Measurements from ENCODE around the gene TSPAN16. TPM values are rescaled to one million over a fixed set of nuclear protein-coding genes. Genes with fewer than 3 reads are reported as not detected.

The TSPAN16 gene
- total RNA-seq, 1 experiment from 2014 or later = not detected

DNA sequence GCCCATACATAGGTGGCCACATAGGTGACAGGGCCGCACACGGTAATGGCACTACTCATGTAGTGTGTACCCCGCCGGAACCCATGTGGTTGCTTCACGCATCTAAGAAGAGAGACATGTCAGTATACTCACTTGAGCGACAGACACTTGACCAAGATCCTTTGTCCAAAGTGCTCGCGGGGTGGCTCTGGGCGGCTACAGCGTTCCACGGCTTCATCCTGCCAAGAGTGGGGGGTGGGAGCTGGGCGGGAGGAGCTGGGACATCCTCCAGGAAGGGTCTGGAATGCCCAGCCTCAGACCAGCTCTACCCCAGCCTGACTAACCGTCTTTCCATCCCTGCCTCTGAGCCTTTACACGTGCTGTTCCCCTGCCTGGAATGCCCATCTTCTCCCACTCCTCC, 48.0 kb upstream of the TSPAN16 start:
- Histone ChIP-seq H4K91ac (ENCODE audit: insufficient read length, low read depth, low read length) (no peak overlapping the region), H3K4me2 (ENCODE audit: insufficient read depth, insufficient read length, low read length) (no peak overlapping the region), H3K4me1 (ENCODE audit: insufficient read depth, low read length) (no peaks in the 10 kb centered on the region), H2BK120ac (ENCODE audit: low read depth, low read length, poor library complexity, severe bottlenecking) (no peak overlapping the region), H2BK15ac (ENCODE audit: low read depth, low read length) (no peak overlapping the region), H2AFZ (ENCODE audit: low read length) (no peak overlapping the region), H4K20me1 (ENCODE audit: control insufficient read depth, insufficient read depth, insufficient read length) (peaks cover 2% of the 10 kb centered on the region), H3K23ac (ENCODE audit: insufficient read length, low read depth, low read length) (no peak overlapping the region), H3K4ac (ENCODE audit: low read depth, low read length) (no peak overlapping the region), H3K9ac (ENCODE audit: extremely low read depth, insufficient read length, low read length) (no peak overlapping the region), H4K8ac (replicated peaks; ENCODE audit: insufficient read length, low read depth, low read length) (no peak overlapping the region), H4K5ac (ENCODE audit: insufficient read length, low read depth, low read length) (no peak overlapping the region), H3K56ac (ENCODE audit: insufficient read length, low read depth, low read length) (no peak overlapping the region), H2BK12ac (ENCODE audit: insufficient read length, low read depth, low read length) (no peak overlapping the region), H3K27ac (ENCODE audit: insufficient read length, low read depth, low read length) (no peak overlapping the region), H3K18ac (ENCODE audit: insufficient read length, low read depth, low read length) (no peak overlapping the region), H3K14ac (ENCODE audit: insufficient read depth, low read length) (no peak overlapping the region), H3K9me3 (ENCODE audit: control insufficient read depth, low read depth, low read length) (no peaks in the 10 kb centered on the region), H2BK20ac (ENCODE audit: low read depth, low read length, poor library complexity, severe bottlenecking) (no peak overlapping the region), H3K79me2 (ENCODE audit: insufficient read depth, low read length) (no peaks in the 10 kb centered on the region), H3K79me1 (ENCODE audit: insufficient read depth, low read depth, low read length, poor library complexity, severe bottlenecking) (no peaks in the 10 kb centered on the region), H2AK5ac (ENCODE audit: insufficient read length, low read length) (no peak overlapping the region), H3K27me3 (ENCODE audit: insufficient read depth, low read length) (no peaks in the 10 kb centered on the region), H2BK5ac (ENCODE audit: insufficient read length, low read length) (no peak overlapping the region), H3T11ph (ENCODE audit: low read length) (no peak overlapping the region), H3K23me2 (ENCODE audit: insufficient read length, low read depth, low read length, poor library complexity, severe bottlenecking) (no peaks in the 10 kb centered on the region)
- peaks cover 0 to 6% of the 10 kb centered on the region in 2 experiments; a peak in 3 of 4 replicates for H3K4me1 Mint-ChIP-seq
- H3K9me3 Mint-ChIP-seq = no peaks in the 10 kb centered on the region
- H3K27ac Mint-ChIP-seq = no peak overlapping the region; a peak in 1 of 7 replicates
- WGBS (ENCODE audit: extremely low coverage, insufficient read length, low lambda C conversion rate) = no CpG with 5 or more reads among the region's 14 CpGs
- no peak for DNase-seq
- peaks cover 14 to 47% (median 42%) of the 10 kb centered on the region in 3 experiments; a peak in 6 of 7 replicates for H3K36me3 Mint-ChIP-seq (ENCODE audit: insufficient read depth in 1 of 3, low read depth in 3 of 3)
- H3K27me3 Mint-ChIP-seq (ENCODE audit: low read depth) = peaks cover 3% of the 10 kb centered on the region; the same call in 1 of the 2 replicates
- TF ChIP-seq, protein P1, sequence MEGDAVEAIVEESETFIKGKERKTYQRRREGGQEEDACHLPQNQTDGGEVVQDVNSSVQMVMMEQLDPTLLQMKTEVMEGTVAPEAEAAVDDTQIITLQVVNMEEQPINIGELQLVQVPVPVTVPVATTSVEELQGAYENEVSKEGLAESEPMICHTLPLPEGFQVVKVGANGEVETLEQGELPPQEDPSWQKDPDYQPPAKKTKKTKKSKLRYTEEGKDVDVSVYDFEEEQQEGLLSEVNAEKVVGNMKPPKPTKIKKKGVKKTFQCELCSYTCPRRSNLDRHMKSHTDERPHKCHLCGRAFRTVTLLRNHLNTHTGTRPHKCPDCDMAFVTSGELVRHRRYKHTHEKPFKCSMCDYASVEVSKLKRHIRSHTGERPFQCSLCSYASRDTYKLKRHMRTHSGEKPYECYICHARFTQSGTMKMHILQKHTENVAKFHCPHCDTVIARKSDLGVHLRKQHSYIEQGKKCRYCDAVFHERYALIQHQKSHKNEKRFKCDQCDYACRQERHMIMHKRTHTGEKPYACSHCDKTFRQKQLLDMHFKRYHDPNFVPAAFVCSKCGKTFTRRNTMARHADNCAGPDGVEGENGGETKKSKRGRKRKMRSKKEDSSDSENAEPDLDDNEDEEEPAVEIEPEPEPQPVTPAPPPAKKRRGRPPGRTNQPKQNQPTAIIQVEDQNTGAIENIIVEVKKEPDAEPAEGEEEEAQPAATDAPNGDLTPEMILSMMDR (conservative IDR thresholded peaks at IDR 0.05) = no peak
- no peak overlapping the region for H3K4me3 Mint-ChIP-seq

All from H9 (cell line).